GM19351 (cell line): ENCODE results near the gene CCNJL.
"Not testable (repeated sequence)": the region's sequence is repeated elsewhere in the genome, so short reads cannot be mapped to it uniquely, and the experiment has no call there.

Experiments used
- ATAC-seq: cut with Tn5 transposase; IDR thresholded peaks from one replicate; pipeline ENCODE4 v1.9.1; 2021; ENCODE audit warnings: mild to moderate bottlenecking, moderate library complexity; ENCODE audit not compliant: unreplicated experiment

CCNJL gene

DNA sequence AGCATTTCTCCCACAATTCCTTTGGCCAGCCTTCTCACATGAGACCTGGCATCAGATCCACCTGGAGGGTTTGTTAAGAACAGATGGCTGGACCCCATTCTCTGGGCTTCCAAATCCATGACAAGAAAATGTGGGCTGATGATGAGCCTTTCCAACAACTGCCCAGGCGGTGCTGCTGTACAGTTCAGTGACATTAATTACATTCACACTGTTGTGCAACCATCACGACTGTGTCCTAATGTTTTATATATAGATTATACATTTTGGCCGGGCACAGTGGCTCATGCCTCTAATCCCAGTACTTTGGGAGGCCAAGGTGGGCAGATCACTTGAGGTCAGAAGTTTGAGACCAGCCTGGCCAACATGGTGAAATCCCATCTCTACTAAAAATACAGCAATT is 22.4 kb upstream of the CCNJL start:
- not testable (repeated sequence) for ATAC-seq

DNA sequence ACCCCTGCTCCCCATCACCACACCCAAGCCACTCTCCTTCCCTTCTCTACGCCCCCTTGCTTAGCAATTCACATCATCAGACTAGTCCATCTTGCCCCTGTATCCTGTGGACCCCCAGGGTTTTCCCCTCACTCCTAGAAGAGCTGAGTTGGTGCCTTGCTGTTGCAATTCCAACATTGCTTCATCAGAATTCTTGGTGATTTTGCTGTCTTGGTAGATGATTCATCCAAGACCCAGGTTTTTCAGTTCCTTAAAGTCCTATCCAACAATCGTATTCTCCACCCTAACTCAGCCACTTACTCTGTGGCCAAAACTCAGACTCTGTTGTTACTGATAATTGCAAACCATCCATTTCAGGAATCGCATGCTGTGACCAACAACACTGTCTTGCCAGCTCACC is 21.4 kb upstream of the CCNJL start:
- no peak for ATAC-seq

DNA sequence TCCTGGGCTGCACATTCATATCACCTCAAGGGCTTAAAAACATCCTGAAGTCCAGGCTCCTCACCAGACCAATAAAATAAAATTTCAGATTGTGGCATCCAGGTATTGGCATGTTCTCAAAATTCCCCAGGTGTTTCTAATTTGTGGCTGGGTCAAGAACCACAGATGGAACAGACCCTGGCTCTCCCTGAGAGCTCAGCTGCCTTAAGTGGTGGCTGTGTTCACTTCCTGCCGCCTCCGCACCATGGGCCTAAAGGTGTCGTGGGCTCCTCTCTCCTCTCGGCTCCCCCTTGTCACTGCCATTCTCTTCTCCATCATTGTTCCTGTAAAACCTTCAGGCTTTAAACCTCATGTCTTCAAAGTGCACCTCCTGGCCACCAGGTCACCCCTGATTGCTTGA is 17.8 kb upstream of the CCNJL start:
- ATAC-seq = peak; percentile 64

DNA sequence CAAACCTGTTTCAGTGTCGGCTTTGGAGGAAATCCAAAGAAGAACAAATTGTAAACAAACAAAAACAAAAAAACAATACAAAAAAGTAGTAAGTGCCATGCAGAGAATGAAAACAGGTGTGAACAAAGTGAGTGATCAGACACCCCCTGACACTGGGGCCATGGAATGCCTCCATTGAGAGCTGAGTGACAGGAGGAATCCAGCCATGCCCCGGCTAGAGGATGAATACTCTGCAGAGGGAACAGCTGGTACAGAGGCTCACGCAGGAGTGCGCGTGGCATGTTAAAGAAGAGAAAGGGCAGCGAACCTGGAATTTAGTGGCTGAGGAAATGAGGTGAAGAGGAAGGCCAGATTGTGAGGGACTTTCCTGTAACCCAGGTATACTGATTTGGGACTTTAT is 15.5 kb upstream of the CCNJL start:
- no peak for ATAC-seq

DNA sequence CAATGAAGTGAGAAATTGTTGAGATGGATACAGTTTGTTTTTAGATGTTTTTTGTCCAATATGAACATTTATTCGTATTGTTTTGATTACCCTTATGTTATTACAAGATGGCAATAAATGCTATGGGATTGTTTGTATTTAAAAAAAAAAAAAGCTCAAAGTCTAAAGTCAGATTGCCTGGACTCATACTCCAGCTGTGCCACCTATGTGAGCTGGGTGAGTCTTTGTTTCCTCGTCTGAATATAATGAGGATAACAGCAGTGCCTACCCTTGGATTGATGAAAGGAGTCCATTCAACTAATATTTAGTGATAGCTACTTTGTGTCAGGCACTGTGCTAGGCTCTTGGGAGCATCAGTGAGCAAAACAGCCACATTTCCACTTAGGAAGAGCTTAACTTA is 14.6 kb upstream of the CCNJL start:
- ATAC-seq = no peak

DNA sequence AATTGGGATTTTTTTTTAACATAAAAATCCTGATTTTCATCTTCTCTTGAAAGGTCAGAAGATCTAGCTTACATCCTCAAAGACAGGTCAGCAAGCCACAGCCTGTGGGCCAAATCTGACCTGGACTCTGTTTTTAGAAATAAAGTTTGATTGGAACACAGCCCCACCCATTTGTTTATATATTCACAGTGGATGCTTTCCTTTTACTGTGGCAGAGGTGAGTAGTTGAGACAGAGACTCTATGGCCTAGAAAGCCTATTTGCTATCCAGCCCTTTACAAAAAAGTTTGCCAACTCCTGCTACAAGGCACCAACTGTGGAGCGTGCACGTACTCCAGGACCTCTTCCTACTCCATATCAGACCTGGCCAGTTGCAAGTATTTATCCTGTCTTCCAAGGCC is 13.4 kb upstream of the CCNJL start:
- ATAC-seq = no peak

DNA sequence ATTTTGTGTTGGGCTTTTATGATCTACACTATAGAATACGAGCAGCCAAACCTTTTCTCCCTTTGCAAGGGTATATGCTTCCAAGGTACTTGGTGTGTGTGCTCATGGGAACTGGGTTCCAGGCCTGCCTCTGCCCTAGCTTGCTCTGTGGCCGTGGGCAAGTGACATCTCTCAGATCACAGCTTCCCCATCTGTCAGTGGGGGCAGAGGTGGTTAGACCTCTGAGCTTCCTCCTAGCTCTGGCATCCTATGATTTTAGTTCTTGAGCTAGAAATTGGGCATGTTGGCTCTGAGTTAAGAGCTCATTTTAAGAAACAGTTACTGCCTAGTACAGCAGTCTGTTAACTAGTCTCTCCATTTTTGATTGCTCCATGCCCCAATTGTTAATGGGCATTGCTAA is 12.5 kb upstream of the CCNJL start:
- no peak for ATAC-seq

DNA sequence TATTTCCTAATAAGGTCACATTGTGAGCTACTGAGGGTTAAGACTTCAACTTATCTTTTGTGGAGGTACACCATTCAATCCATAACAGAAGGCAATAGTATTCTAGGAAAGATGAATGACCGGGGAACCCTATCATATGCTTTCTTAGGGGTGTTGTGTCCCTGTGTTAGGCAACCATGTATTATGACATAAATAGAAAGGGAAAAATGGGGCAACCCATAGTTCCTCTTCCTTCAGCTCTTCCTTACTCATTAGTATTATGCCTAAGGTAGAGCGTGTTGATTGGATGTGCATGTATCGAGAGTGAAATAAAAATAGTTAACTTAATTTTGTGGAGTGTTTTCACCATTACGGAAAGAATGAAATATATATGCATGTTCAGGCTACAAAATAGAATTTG is 6.0 kb upstream of the CCNJL start:
- no peak for ATAC-seq

DNA sequence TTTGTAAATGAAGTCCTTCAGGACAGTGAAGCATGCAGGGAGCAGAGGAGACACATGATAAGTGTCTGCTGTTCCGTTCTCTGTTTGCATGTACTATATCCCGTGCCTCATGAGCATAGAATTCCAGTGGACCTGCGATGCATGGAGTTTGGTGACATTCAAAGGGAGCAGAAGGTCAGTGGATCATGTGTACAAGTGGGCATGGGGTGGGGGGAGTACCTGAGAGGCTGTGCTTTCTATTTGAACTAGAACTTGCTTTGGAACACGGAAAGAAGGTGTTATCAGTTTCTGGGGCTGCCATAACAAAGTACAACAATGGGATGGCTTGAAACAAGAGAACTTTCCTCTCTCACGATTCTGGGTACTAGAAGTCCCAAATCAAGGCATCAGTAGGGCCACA is 5.1 kb upstream of the CCNJL start:
- ATAC-seq = no peak

DNA sequence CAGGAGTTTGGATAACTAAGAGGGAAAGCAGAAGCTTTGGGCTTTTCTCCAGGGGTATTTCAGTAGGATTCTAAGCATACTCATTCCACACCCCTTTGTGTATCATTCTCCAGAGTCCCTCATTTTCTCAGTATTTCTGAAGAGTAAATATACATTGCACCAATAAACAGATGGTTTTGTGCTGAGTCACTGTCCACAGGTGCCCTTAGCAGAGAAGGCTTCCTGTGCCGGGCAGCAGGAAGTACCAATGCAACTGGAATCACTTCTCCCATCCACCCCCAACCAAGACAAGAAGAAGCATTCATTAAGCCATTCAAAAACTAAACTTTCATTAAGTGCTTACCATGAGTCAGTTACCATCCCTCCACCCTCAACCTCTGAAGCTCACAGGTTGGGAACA is 3.6 kb upstream of the CCNJL start:
- ATAC-seq = no peak

DNA sequence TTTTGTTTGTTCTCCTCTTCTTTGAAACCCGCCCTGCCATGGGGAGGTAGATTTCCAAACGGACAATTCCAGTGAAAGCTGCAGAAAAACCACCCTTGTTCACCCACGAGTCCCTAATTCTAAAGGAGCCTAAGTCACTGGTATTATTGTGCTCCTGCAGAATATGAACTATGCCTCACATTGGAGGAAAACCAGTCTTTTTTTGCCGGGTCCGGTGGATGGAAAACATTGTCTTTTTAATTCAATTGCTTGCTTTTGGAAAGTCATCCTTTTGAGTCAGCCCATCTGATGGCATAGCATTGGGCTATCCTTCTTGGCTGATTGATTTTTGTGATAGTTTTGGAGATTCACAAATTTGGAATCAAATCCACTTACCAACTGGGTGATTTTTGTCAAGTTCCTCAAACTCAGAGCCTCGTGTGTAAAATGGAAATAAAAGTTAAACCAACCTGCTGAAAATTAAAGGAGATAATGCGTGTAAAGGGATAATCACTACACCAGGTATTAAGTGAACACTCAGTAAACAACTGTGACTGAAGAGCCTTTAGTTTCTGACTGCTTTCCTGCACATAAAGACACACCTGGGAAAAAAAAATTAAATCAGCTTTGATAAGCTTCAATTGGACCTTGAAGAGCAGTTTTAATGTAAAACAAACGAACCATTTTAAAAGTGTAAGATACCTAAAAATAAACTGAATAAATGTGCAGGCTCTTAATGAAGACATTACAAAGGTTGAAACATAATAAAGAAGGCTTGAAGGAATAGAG is 780 bp upstream of the CCNJL start:
- no peak for ATAC-seq

DNA sequence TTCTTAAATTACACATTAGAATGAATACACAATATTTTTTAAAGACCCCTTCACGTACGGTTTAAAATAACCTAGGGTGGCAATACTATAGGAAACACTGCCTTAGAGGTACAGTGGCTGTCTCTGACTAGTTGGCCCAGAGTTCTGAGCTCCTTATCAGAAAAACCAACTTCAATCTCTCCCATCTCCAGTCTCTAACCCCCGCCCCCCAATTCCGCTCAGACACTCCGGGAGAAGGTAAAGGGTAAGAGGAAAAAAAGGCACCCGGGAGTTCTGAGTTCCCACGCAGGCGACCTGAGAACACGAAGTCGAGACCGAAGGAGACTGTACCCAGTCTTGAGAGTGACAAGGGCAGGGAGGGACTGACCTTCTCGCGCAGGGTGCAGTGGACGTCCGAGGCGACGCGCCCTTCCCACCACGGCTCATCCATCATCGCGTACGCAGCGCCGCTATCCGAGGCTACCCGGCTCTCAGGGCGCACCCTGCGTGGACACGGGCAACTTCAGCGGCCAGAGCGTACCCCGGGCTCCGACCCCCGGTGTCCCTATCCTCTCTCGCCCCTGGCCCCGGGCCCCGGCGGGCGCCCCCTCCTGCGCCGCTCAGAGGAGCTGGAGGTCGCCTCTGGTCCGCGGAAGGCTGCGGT is 752 bp downstream of the CCNJL start:
- ATAC-seq = peak; percentile 21

DNA sequence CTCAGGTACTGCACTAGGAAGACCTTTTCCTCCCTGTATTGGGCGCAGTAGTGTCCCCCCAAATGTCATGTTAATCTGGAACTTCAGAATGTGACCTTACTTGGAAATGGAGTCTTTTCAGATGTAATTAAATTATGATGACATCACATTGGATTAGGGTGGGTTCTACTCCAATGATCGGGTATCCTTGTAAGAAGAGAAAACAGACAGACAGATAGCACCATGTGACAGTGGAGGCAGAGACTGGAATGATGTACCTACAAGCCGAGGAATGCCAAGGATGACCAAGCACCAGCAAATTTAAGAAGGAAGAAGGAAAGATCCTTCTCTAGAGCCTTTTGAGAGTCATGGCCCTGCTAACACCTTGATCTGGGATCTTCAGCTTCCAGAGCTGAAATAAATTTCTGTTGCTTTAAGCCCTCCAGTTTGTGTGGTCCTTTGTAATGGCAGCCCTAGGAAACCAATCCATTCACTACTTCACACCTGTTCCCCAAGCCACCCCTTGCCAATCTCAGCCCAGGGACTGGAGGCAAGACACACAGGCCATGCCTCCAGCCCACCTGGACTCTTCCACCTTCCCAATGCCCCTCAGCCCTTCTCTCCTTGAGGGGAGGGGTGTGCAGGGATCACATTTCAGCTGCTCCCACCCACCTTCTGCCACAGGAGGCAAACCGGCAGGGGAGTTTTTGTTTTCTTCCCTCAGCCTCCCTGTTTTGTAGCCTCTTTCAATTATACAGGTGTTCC is 1.6 kb downstream of the CCNJL start:
- no peak for ATAC-seq

DNA sequence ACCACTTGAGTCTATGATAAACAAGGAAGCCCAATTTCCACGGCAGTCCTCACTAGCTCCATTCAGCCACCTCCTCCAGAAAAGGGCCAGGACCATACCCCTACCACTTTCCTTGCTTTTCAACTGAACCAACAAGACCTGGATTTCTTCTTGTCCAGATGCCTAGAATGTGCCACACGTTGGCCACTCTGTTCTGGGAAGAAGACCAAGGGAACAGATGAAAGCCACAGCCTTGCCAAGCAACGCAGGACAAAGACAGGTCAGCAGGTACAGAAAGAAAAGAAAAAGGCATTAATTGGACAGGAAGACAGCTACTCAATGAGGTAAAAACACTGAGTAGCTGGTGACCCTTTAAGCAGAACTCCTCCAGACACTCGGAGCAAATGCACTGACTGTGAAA is 2.2 kb downstream of the CCNJL start:
- no peak for ATAC-seq

DNA sequence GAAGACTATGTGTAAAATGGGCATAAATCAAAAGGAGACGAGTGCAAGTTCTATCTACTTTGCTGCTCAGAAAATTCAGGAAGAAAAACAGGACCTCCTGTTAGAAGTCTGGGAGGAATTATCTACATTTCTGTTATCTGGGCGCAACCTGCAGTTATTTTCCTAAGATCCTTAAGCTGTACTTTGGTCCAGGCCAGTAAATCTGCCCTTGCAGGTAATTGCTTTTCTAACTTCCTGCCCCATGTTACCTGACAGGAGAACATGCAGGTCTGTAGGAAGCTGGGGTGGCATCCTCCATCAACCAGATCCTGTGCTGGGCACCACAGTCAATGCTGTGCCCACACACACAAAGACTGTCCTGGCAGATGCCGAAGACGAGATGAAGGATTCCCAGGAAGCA is 5.7 kb downstream of the CCNJL start:
- ATAC-seq = no peak

DNA sequence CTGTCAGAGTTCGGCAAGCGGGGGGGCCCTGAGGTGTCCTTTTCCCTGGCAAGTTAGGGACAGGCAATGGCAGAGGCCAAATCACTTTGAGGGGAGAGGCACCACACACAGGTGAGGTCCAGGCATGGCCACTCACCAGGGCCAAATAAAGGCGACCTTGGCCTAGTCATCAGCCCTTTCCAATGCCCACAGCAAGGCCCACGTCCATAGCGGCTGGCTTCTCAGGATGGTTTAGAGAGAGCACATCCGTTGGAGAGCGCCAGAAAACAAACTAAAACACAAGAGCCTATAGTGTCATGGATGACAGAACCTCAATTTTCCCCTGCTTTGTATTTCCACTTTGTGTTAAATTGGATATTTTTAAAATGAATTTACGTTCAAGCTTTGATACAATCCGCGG is 7.0 kb downstream of the CCNJL start:
- ATAC-seq = no peak

DNA sequence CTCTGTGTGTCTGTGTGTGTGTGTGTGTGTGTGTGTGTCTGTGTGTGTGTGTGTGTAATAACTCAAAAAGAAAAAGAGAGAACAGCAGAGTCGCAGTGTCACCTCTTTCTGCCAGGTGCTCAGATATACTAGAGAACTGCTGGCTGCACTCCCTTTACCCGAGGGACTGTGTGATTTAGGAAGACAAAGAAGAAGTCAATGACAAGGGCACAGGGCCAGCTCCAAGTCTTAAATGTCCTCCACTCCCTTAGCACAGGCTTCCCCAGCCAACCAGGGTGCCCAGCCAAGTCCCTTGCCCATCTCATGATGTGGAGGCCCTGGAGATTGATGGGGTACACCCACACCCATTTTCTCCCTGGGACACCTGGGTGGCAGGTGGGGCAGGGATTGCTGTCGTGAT is 8.7 kb downstream of the CCNJL start:
- ATAC-seq = no peak

DNA sequence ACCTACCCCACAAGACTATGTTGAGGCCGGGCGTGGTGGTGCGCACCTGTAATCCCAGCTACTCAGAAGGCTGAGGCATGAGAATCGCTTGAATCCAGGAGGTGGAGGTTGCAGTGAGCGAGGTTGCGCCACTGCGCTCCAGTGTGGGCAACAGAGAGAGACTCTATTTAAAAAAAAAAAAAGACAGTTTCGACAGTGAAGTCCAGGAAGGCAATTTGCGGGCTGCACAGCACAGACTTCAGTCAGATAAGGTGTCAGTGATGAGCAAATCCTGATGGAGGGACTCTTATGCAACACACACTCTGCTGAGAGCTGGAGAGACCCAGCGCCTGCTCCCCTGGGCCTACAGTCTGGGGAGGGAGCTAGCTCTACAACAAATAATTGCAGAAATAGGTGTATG is 14.2 kb downstream of the CCNJL start:
- no peak for ATAC-seq

DNA sequence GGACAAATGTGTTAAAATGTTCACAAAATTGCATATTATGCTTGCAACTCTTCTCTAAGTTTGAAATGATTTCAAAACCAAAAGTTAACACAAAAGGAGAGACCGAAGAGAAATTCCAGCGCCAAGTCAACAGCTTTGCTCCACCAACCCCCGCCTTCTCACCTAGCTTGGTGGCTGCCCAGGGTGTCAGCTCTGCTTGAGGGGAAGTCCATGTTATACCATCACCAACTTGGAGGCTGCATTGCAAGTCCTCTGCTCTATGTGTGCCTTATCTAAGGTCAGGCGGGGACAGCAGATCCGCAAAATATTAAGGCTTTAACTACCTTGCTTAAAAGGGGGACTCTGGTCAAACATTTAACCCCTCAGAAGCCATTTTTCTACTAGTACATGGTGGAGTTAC is 14.6 kb downstream of the CCNJL start:
- no peak for ATAC-seq

DNA sequence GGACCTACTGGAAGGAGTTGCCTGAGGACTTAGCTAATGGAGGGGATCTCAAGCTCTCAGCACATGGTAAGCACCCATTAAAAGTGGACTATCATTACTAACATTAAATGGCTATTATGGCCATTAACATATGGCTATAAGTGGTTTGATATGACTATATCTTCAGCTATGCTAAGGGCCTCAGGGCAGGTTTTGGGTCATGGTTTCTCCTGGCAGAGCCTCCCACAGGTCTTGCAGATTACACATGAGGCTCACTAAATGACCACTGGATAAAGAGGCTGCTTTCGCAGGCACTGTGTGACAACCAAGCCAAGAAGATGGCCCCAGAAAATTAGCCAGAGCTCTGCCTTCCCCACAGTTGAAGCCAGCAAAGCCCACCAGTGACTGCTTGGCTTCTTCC is 15.4 kb downstream of the CCNJL start:
- ATAC-seq = no peak

DNA sequence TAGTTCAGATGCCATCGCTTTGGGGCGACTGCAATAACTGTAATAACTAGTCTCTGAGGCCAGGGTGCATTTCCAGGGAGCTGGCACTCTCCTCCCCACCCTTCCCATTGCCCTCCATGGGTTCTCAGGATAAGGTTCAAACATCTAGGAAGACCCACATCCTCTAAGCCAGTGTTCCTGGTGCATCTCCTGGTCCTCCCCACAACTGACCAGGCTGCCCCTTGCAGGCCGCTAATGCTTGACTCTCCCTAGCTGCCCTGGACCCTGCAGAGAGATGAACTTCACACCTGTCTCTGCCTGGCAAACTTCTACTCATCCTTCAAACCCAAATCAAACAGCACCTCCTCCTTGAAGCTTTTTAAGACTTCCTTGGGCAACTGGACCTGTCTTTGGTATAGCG is 15.9 kb downstream of the CCNJL start:
- ATAC-seq = no peak

DNA sequence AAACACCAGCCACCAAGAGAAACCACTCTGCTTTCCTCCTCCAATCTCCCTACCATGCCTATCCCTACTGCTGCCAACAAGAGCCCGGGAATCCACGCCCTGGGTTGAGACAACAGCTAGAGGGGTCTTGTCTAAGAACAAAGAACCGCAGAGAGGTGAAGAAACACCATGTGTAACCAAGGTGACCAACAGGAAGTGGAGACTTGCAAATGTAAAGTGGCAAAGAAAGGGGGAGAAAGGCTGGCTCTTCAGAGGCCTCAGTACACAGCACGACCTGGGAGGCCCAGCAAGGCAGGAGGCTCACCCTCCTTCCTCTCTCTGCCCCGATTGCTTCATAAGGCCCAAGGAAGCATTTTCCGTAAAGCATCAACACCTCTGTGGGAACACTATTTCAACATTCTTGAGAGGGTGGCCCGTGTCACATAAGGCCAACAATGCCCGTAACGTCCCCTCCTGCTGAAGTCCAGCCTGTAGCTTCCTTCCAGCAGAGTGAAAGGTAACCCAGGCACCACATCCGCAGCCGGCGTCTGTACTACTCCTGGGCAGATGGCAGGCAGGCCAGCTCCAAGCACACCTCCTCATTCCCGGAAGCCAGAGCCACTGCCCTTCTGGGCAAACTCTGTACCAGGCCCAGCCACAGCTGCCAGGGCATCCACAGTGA is 18.3 kb downstream of the CCNJL start:
- ATAC-seq = no peak
